B cell (primary cell): ENCODE data around the gene NEK11. TPM values are rescaled to one million over a fixed set of nuclear protein-coding genes. Genes with fewer than 3 reads are reported as not detected.

Experiments
- ATAC-seq: fragments of 200-7000 bp; cut with Tn5 transposase; one replicate; pipeline ENCODE4 v1.10.0; 2021; ENCODE audit warnings: low read depth, mild to moderate bottlenecking, moderate number of reproducible peaks, moderate library complexity
- CTCF ChIA-PET: fragments of 350-600 bp; sonication (Branson Sonifier 250); formaldehyde crosslinking; loops from one replicate; lab custom pipeline; 2021; ENCODE audit warnings: antibody characterized with exemption, inconsistent platforms; lab: Charles Lee
- POLR2A ChIA-PET: fragments of 350-600 bp; sonication (Branson Sonifier 250); formaldehyde crosslinking; loops from one replicate; lab custom pipeline; 2021; ENCODE audit warnings: antibody characterized with exemption; lab: Charles Lee
- DNase-seq: peaks from one replicate; pipeline ENCODE4 v3.0.0; 2013
- H2AFZ ChIP-seq: 2 replicates; pipeline ENCODE4 v1.6.1; 2012; ENCODE audit warnings: mild to moderate bottlenecking, low read depth, low read length; ENCODE audit not compliant: insufficient read depth, poor library complexity, severe bottlenecking
- H3K27ac ChIP-seq, 2 donors: 1 replicate in 1 of 2; 2 replicates in 1 of 2; pipeline ENCODE4 v1.5.1; 2012 to 2013; ENCODE audit warnings: low read length in 2 of 2, mild to moderate bottlenecking in 2 of 2, moderate library complexity in 1 of 2
- H3K27me3 ChIP-seq, 4 experiments: fragments of 200-600 bp in 1 of 4; sonication (generic) in 1 of 4; replicated peaks in 1 of 4; 1 replicate in 2 of 4; 2 replicates in 2 of 4; pipeline versions ENCODE4 v1.6.1 to v1.7.0; 2013 to 2016; ENCODE audit warnings: low read length in 3 of 4, mild to moderate bottlenecking in 2 of 4, mixed read lengths in 1 of 4, moderate library complexity in 1 of 4; ENCODE audit not compliant: insufficient read depth in 4 of 4, control insufficient read depth in 3 of 4; ENCODE audit errors: control extremely low read depth in 1 of 4
- H3K36me3 ChIP-seq, 2 experiments: replicated peaks in 1 of 2; 1 replicate in 1 of 2; 2 replicates in 1 of 2; pipeline versions ENCODE4 v1.6.1 to v1.7.1; 2013; ENCODE audit warnings: low read length in 1 of 2; ENCODE audit not compliant: insufficient read depth in 2 of 2, control insufficient read depth in 1 of 2; ENCODE audit errors: control extremely low read depth in 1 of 2, extremely low read depth in 1 of 2
- H3K4me1 ChIP-seq, 2 donors: fragments of 200-600 bp in 1 of 2; sonication (generic) in 1 of 2; 1 replicate in 1 of 2; 2 replicates in 1 of 2; pipeline versions ENCODE4 v1.5.1 to v1.6.1; 2013 to 2017; ENCODE audit warnings: low read length in 2 of 2; ENCODE audit not compliant: control insufficient read depth in 2 of 2, insufficient read depth in 2 of 2
- H3K4me2 ChIP-seq: replicated peaks from 2 replicates; pipeline ENCODE3; 2012; ENCODE audit warnings: mild to moderate bottlenecking, low read depth, low read length; ENCODE audit not compliant: poor library complexity, severe bottlenecking
- H3K4me3 ChIP-seq, 5 experiments: fragments of 200-600 bp in 1 of 5; sonication (generic) in 1 of 5; 1 replicate in 3 of 5; 2 replicates in 2 of 5; pipeline versions ENCODE4 v1.5.1 to v1.7.0; 2011 to 2016; ENCODE audit warnings: low read length in 4 of 5, mild to moderate bottlenecking in 4 of 5, low read depth in 2 of 5, control low read depth in 1 of 5, moderate library complexity in 1 of 5; ENCODE audit not compliant: insufficient read depth in 1 of 5; ENCODE audit errors: control extremely low read depth in 1 of 5, extremely low read depth in 1 of 5
- H3K79me2 ChIP-seq: fragments of 200-600 bp; sonication (generic); one replicate; pipeline ENCODE4 v1.6.0; 2016; ENCODE audit warnings: low read length; ENCODE audit not compliant: control insufficient read depth, insufficient read depth
- H3K9ac ChIP-seq: fragments of 200-600 bp; sonication (generic); 2 replicates; pipeline ENCODE4 v1.6.1; 2017; ENCODE audit warnings: mild to moderate bottlenecking, low read length, moderate library complexity
- H3K9me3 ChIP-seq, 3 donors: one replicate each; pipeline versions ENCODE4 v1.6.1 to v1.7.1; 2013; ENCODE audit warnings: low read length in 2 of 3; ENCODE audit not compliant: control insufficient read depth in 2 of 3, insufficient read depth in 1 of 3; ENCODE audit errors: control extremely low read depth in 1 of 3
- H4K20me1 ChIP-seq: 2 replicates; pipeline ENCODE4 v1.6.0; 2012; ENCODE audit warnings: mild to moderate bottlenecking, low read length; ENCODE audit not compliant: insufficient read depth, control insufficient read depth, poor library complexity, severe bottlenecking
- H3K27ac Mint-ChIP-seq: one replicate; pipeline ENCODE4 v1.8.0; 2021; ENCODE audit warnings: mixed read lengths
- H3K27me3 Mint-ChIP-seq: one replicate; pipeline ENCODE4 v1.8.0; 2021; ENCODE audit warnings: mixed read lengths
- H3K4me1 Mint-ChIP-seq: one replicate; pipeline ENCODE4 v1.8.0; 2021; ENCODE audit warnings: mixed read lengths
- H3K4me3 Mint-ChIP-seq: one replicate; pipeline ENCODE4 v1.8.0; 2021; ENCODE audit warnings: mixed read lengths
- H3K9me3 Mint-ChIP-seq: one replicate; pipeline ENCODE4 v1.8.0; 2022; ENCODE audit warnings: mixed read lengths; ENCODE audit not compliant: insufficient read depth
- EZH2 ChIP-seq: IDR thresholded peaks from 2 replicates; pipeline ENCODE4 v1.6.1; 2012; ENCODE audit warnings: borderline replicate concordance, low read depth, mild to moderate bottlenecking, moderate library complexity, low read length; ENCODE audit not compliant: insufficient read depth, poor library complexity, severe bottlenecking
- WGBS: methylation state at CpG from one replicate; pipeline ENCODE4 v1.1.5; 2013; ENCODE audit warnings: missing lambda C conversion rate; ENCODE audit not compliant: insufficient coverage; 5-methylcytosine and 5-hydroxymethylcytosine counted together
- intact Hi-C: fragments of 100-400 bp; cut with micrococcal nuclease; formaldehyde crosslinking; loops from one replicate; pipeline ENCODE4 v1.10.0; 2022
- polyA plus RNA-seq: library from polyadenylated mRNA; depleted of rRNA; stranded (reverse); fragments of >200 nt; gene quantifications from 2 replicates; pipeline ENCODE4 v1.2.3, GENCODE V29; 2012
- total RNA-seq, 2 donors: library from RNA; stranded (reverse); fragments of 120-200 nt in 1 of 2; gene quantifications; 1 replicate in 1 of 2; 2 replicates in 1 of 2; pipeline versions ENCODE4 v1.2.3 to v1.2.4, GENCODE V29; 2013 to 2022
- TF ChIP-seq, protein P1 (sequence below): fragments of 200-600 bp; IDR thresholded peaks from one replicate; pipeline ENCODE4 v1.8.0; 2022; ENCODE audit warnings: antibody characterized with exemption, mild to moderate bottlenecking

The NEK11 gene
- total and polyA plus RNA-seq, 2 donors (not counting 1 experiment from before 2014, with no cell fraction given), result 1.00 to 7.7 TPM

- POLR2A ChIA-PET, result no interaction called here
- H3K9ac ChIP-seq, result no peak overlapping the region
- H3K4me1 Mint-ChIP-seq, result no peaks in the 10 kb centered on the region
- CTCF ChIA-PET, result no interaction called here
- no peak for ATAC-seq
- no peak overlapping the region for H3K4me2 ChIP-seq
- no peaks in the 10 kb centered on the region for H3K9me3 ChIP-seq
- no peak overlapping the region for H3K4me3 Mint-ChIP-seq
- intact Hi-C loops, result loop anchor here (5.0 kb wide), 1 partner anchor 1110 kb away; no protein-coding TSS in a partner anchor
- TF ChIP-seq, protein P1, sequence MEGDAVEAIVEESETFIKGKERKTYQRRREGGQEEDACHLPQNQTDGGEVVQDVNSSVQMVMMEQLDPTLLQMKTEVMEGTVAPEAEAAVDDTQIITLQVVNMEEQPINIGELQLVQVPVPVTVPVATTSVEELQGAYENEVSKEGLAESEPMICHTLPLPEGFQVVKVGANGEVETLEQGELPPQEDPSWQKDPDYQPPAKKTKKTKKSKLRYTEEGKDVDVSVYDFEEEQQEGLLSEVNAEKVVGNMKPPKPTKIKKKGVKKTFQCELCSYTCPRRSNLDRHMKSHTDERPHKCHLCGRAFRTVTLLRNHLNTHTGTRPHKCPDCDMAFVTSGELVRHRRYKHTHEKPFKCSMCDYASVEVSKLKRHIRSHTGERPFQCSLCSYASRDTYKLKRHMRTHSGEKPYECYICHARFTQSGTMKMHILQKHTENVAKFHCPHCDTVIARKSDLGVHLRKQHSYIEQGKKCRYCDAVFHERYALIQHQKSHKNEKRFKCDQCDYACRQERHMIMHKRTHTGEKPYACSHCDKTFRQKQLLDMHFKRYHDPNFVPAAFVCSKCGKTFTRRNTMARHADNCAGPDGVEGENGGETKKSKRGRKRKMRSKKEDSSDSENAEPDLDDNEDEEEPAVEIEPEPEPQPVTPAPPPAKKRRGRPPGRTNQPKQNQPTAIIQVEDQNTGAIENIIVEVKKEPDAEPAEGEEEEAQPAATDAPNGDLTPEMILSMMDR, result no peak
- TF ChIP-seq EZH2, result no peak
- H3K27me3 Mint-ChIP-seq, result no peaks in the 10 kb centered on the region
- WGBS, result 100% methylated on average over 3 of the region's 3 CpGs
- no peak for DNase-seq
- H4K20me1 ChIP-seq, result no peaks in the 10 kb centered on the region
- no peak overlapping the region for H3K4me3 ChIP-seq
- H3K27ac Mint-ChIP-seq, result no peak overlapping the region
- H3K9me3 Mint-ChIP-seq, result no peaks in the 10 kb centered on the region
- no peaks in the 10 kb centered on the region for H3K79me2 ChIP-seq
- no peaks in the 10 kb centered on the region for H3K4me1 ChIP-seq
- H3K27ac ChIP-seq, result no peak overlapping the region
- H3K36me3 ChIP-seq, result no peaks in the 10 kb centered on the region
- H2AFZ ChIP-seq, result no peak overlapping the region
- H3K27me3 ChIP-seq, result no peaks in the 10 kb centered on the region
Observed at GRCh38 chr3:131231710-131232389, 205.2 kb downstream of the NEK11 start.

DNA sequence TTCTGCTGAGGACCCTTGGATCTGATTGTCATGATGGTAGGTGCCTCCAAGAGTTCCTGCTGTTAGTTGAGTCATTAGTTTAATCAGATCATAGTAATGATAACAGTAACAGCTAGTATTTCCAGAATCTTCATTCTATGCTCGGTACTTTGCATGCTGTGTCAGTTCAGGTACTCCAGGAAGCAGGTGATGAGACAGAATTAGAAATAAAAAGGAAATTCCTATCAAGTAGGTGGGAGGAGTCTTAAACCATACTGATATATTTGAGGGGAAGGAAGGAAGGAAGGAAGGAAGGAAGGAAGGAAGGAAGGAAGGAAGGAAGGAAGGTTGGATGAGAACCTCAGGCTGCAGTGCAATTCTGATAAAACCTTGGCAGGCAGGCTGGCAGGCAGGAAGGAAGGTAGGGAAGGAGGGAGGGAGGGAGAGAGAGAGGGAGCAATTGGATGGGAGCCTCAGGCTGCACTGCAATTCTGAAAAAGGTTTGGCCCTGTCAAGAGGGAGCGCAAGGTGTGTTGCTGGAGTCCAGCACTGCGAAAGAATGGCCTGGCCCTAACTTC is 206.1 kb downstream of the NEK11 start:
- Histone ChIP-seq H3K9me3 (no peaks in the 10 kb centered on the region), H3K27me3 (no peaks in the 10 kb centered on the region), H3K36me3 (no peaks in the 10 kb centered on the region), H4K20me1 (no peaks in the 10 kb centered on the region), H3K79me2 (no peaks in the 10 kb centered on the region), H3K9ac (no peak overlapping the region), H3K4me3 (no peak overlapping the region), H3K4me1 (no peaks in the 10 kb centered on the region), H2AFZ (no peak overlapping the region), H3K27ac (no peak overlapping the region), H3K4me2 (no peak overlapping the region)
- Mint-ChIP-seq H3K9me3 (no peaks in the 10 kb centered on the region), H3K27ac (no peak overlapping the region), H3K4me1 (no peaks in the 10 kb centered on the region), H3K4me3 (no peak overlapping the region), H3K27me3 (no peaks in the 10 kb centered on the region)
- TF ChIP-seq EZH2, result no peak
- TF ChIP-seq, protein P1, result no peak
- no peak for DNase-seq
- CTCF ChIA-PET, result no interaction called here
- 87% methylated on average over 2 of the region's 3 CpGs for WGBS
- intact Hi-C loops, result loop anchor here (5.0 kb wide), 1 partner anchor 1110 kb away; no protein-coding TSS in a partner anchor
- no peak for ATAC-seq
- POLR2A ChIA-PET, result no interaction called here
